ENCODE data around the gene RAD9B.
"Not testable (repeated sequence)": the region's sequence is repeated elsewhere in the genome, so short reads cannot be mapped to it uniquely, and the experiment has no call there.

The RAD9B gene

DNA sequence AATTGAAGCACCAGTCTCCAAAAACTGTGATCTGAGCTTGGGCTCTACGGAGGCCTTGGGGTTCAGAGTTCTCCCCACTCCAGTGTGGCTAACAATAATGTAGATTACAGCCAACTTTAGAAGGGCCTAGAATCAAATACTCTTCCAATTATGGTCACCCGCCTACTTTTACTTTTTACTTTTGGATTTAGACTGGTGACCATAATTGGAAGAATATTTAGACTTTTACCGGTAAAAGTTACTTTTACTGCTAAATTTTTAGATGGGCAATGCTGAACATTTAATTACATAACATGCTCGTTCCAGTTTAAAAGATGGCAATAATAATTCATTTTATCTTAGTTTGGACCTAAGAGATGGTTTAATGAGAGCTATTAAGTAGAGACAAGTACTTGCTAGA lies 41.8 kb downstream of the RAD9B start:
- Histone ChIP-seq H3K27ac (ENCODE audit: low read length) (no peak overlapping the region), H3K36me3 (ENCODE audit: insufficient read depth, low read depth, low read length) (peaks cover 28% of the 10 kb centered on the region; the same call in 1 of the 2 replicates), H3K4me3 (ENCODE audit: low read length) (no peak overlapping the region), H3K4me1 (ENCODE audit: insufficient read depth, low read length) (no peaks in the 10 kb centered on the region; the same call in 1 of the 2 replicates), H3K9ac (ENCODE audit: low read depth, low read length) (no peak overlapping the region), H3K27me3 (ENCODE audit: insufficient read depth, low read length) (no peaks in the 10 kb centered on the region), H3K9me3 (ENCODE audit: insufficient read depth, low read depth, low read length) (no peaks in the 10 kb centered on the region)

DNA sequence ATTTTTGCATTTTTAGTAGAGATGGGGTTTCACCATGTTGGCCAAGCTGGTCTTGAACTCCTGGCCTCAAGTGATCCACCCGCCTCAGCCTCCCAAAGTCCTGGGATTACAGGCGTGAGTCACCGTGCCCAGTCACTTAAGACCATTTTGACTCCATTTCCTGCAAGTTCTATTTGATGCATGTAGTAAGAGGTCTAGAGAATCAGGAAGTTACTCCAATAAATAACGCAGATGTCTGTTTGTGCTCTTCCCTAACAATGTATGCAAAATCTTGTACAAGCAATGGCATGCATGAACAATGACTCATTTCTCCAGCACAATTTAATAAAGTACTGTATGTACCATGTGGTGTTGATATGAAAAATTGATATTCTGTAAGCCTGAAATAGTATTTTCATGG lies 43.1 kb downstream of the RAD9B start:
- not testable (repeated sequence) for H3K27ac ChIP-seq (ENCODE audit: low read length); H3K4me1 ChIP-seq (ENCODE audit: insufficient read depth, low read length); H3K27me3 ChIP-seq (ENCODE audit: insufficient read depth, low read length); H3K9me3 ChIP-seq (ENCODE audit: insufficient read depth, low read depth, low read length); H3K4me3 ChIP-seq (ENCODE audit: low read length); H3K9ac ChIP-seq (ENCODE audit: low read depth, low read length)
- H3K36me3 ChIP-seq (ENCODE audit: insufficient read depth, low read depth, low read length): peaks cover 20% of the 10 kb centered on the region; the same call in 1 of the 2 replicates

DNA sequence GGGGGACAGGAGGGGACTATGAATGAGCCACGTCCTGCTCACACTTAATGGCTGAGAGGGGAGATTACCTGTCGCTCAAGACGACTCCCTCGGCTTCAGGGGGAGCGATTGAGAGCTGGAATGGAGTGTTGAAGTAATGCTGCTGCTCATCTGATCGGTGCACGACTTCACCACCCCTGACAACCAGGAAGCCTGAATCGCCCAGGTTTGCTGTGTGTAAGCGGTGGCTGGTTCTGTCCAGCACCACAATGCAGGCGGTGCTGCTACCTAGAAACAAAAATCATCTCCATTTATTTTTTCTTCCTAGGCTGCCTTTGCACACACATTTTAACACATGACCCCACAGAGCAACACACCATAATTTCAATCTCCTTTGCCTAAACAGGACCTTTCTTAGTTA lies 43.7 kb downstream of the RAD9B start:
- Histone ChIP-seq H3K4me3 (ENCODE audit: low read length) (no peak overlapping the region), H3K9ac (ENCODE audit: low read depth, low read length) (no peak overlapping the region), H3K36me3 (ENCODE audit: insufficient read depth, low read depth, low read length) (peaks cover 24% of the 10 kb centered on the region; the same call in 1 of the 2 replicates), H3K4me1 (ENCODE audit: insufficient read depth, low read length) (no peaks in the 10 kb centered on the region; the same call in 1 of the 2 replicates), H3K27me3 (ENCODE audit: insufficient read depth, low read length) (no peaks in the 10 kb centered on the region), H3K9me3 (ENCODE audit: insufficient read depth, low read depth, low read length) (no peaks in the 10 kb centered on the region), H3K27ac (ENCODE audit: low read length) (no peak overlapping the region)

DNA sequence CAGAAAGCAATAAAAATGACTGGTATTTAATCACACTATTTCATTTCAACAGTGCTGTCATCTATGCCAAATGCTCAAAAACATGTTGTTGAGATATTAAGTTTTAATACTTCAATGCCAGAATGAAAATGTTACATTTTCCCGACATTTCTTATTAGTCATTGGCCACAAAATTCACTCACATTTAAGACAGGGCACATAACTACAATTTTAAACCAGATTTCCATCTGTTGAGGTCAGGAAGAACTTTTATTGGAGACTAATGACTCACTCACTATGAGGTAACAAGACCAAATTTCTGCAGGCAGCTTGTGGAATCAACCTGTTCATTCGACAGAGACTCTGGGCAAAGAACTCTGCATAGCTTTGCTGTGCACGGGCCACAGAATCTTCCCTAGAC lies 44.2 kb downstream of the RAD9B start:
- Histone ChIP-seq H3K4me3 (ENCODE audit: low read length) (no peak overlapping the region), H3K36me3 (ENCODE audit: insufficient read depth, low read depth, low read length) (peaks cover 27% of the 10 kb centered on the region; the same call in 1 of the 2 replicates)

DNA sequence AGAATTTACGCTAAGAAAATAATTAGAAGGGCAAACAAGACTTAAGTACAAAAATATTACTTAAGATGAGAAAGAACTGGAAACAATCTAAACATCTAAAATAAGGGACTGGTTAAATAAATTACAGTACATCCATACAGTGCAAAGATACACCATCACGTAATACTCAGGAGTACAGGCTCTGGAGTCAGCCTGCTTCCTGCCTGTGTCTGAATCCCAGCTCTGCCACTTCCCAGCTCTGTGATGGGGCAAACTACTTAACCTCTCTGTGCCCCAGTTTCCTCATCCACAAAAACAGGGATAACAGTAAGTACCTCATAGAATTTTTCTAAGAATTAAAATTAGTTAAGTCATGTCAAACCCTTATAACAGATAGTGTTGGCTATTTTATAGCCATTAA lies 45.0 kb downstream of the RAD9B start:
- Histone ChIP-seq H3K4me3 (ENCODE audit: low read length) (no peak overlapping the region), H3K9me3 (ENCODE audit: insufficient read depth, low read depth, low read length) (no peaks in the 10 kb centered on the region), H3K4me1 (ENCODE audit: insufficient read depth, low read length) (no peaks in the 10 kb centered on the region; the same call in 1 of the 2 replicates), H3K9ac (ENCODE audit: low read depth, low read length) (no peak overlapping the region), H3K27ac (ENCODE audit: low read length) (no peak overlapping the region), H3K27me3 (ENCODE audit: insufficient read depth, low read length) (no peaks in the 10 kb centered on the region), H3K36me3 (ENCODE audit: insufficient read depth, low read depth, low read length) (peaks cover 27% of the 10 kb centered on the region; the same call in 1 of the 2 replicates)

More for the DNA sequence above, 44.2 kb downstream of the RAD9B start:
- Histone ChIP-seq H3K27me3 (ENCODE audit: insufficient read depth, low read length) (no peaks in the 10 kb centered on the region), H3K9me3 (ENCODE audit: insufficient read depth, low read depth, low read length) (no peaks in the 10 kb centered on the region), H3K9ac (ENCODE audit: low read depth, low read length) (no peak overlapping the region), H3K27ac (ENCODE audit: low read length) (no peak overlapping the region), H3K4me1 (ENCODE audit: insufficient read depth, low read length) (no peaks in the 10 kb centered on the region; the same call in 1 of the 2 replicates)

DNA sequence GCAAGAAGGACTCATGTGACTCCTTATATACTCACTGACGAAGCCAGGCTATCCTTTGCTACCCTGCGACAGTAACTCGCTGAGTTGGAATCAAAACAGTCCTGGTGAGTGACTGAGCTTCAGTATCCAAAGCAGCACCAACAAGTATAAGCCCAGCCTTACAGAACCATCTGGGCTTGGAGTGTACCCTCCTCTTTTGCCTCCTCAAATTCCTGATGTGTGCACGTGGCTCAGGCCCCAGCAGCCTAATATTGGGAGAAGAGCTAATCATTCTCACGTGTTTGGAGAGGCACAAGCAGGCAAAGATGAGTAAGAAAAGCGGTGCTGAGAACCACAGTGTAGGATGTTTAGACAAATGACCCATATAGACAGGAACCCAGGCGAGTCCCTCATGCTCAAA lies 46.5 kb downstream of the RAD9B start:
- H3K4me1 ChIP-seq (ENCODE audit: insufficient read depth, low read length): no peaks in the 10 kb centered on the region; the same call in 1 of the 2 replicates

DNA sequence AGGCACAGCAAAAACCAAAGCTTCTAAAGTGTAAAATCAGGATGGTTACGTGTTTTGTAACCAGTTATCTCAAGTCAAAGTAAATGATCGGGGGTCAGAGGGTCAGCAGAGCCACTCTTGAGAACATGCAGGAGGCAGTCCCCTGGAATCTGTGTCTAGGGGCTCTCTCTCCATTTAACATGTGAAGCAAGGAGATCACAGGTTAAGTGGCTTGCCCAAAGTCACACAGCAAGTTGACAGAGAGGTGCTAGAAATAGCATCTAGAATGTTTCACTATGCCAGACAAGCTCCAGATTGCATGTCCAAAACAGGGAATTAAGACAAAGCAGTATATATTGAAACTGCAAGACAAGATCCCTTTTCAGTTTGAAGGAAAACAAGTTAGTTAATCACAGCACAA lies 47.6 kb downstream of the RAD9B start:
- H3K9ac ChIP-seq (ENCODE audit: low read depth, low read length): no peak overlapping the region
- no peaks in the 10 kb centered on the region; the same call in 1 of the 2 replicates for H3K4me1 ChIP-seq (ENCODE audit: insufficient read depth, low read length)
- no peak overlapping the region for H3K4me3 ChIP-seq (ENCODE audit: low read length)
- peaks cover 17% of the 10 kb centered on the region; the same call in 1 of the 2 replicates for H3K36me3 ChIP-seq (ENCODE audit: insufficient read depth, low read depth, low read length)
- no peaks in the 10 kb centered on the region for H3K27me3 ChIP-seq (ENCODE audit: insufficient read depth, low read length)
- H3K9me3 ChIP-seq (ENCODE audit: insufficient read depth, low read depth, low read length): no peaks in the 10 kb centered on the region
- H3K27ac ChIP-seq (ENCODE audit: low read length): no peak overlapping the region

More for the DNA sequence above, 46.5 kb downstream of the RAD9B start:
- Histone ChIP-seq H3K4me3 (ENCODE audit: low read length) (no peak overlapping the region), H3K9ac (ENCODE audit: low read depth, low read length) (no peak overlapping the region), H3K36me3 (ENCODE audit: insufficient read depth, low read depth, low read length) (peaks cover 21% of the 10 kb centered on the region; the same call in 1 of the 2 replicates), H3K27ac (ENCODE audit: low read length) (no peak overlapping the region), H3K27me3 (ENCODE audit: insufficient read depth, low read length) (no peaks in the 10 kb centered on the region), H3K9me3 (ENCODE audit: insufficient read depth, low read depth, low read length) (no peaks in the 10 kb centered on the region)

DNA sequence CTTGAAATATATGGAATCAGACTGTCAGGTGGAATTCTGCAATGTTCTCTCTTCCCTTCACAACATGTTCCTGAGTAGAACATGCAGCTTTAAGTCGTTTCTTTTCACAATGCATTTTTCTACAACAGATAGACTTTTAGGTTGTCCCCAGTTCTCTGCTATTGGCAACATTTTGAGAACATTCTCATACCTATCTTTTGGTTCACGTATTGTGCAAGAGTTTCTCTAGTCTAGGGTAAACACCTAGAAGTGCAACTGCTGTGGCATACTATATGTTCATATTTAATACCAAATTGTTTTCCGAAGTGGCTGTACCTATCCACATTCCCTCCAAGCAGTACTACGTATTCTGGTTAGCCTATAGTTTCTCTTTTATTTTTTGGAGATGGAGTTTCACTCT lies 48.9 kb downstream of the RAD9B start:
- H3K27me3 ChIP-seq (ENCODE audit: insufficient read depth, low read length): no peaks in the 10 kb centered on the region
- H3K36me3 ChIP-seq (ENCODE audit: insufficient read depth, low read depth, low read length): peaks cover 9% of the 10 kb centered on the region; the same call in 1 of the 2 replicates
- H3K4me3 ChIP-seq (ENCODE audit: low read length): no peak overlapping the region
- H3K4me1 ChIP-seq (ENCODE audit: insufficient read depth, low read length): no peaks in the 10 kb centered on the region
- H3K9ac ChIP-seq (ENCODE audit: low read depth, low read length): no peak overlapping the region
- no peak overlapping the region for H3K27ac ChIP-seq (ENCODE audit: low read length)
- H3K9me3 ChIP-seq (ENCODE audit: insufficient read depth, low read depth, low read length): no peaks in the 10 kb centered on the region
